Glomerular endothelial cell (primary cell): ENCODE results near the gene CHRND. TPM values are rescaled to one million over a fixed set of nuclear protein-coding genes. Genes with fewer than 3 reads are reported as not detected.

Experiments used
- DNase-seq: peaks from one replicate; pipeline ENCODE4 v3.0.0-alpha.2; 2011; ENCODE audit warnings: low read depth, low spot score; ENCODE audit errors: extremely low read depth
- total RNA-seq: library from RNA; depleted of rRNA; stranded (reverse); fragments of >200 nt; gene quantifications from 2 replicates; pipeline ENCODE4 v1.2.3, GENCODE V29; 2015

Gene CHRND
- not detected in 2 replicates for total RNA-seq

DNA sequence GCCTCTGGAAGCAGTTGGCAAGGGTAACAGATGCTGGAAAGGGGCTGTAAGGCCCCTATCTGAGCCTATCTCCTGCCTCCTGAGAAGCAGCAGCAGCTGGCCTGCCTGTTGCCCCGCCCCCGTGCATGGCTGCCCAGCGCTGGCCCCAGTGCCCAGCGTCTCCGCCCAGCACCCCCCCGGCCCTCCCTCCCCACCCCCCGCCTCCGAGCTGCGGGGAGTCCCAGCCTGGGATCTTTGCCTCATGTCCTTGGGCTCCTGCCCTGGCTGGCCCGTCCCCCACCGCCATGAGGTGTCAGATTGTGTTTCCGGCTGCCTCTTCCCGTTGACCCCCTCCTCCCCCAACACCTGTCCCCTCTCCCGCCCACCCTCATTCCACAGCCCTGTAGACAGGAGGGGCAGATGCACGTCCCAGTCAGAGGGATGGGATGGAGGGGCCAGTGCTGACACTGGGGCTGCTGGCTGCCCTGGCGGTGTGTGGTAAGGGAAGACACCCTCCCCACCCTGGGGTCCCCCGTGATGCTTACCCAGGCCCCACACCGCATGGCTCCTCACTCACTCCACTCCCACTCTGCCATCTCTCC lies at the start of gene CHRND:
TSS of gene CHRND (plus strand) at position 370 of the 581 bp plus-strand sequence. CDS start at position 426, 56 bp downstream.
- DNase-seq, result no peak

- no peak for DNase-seq
These were observed 49.2 kb upstream of the CHRND start for GRCh38 chr2:232476791-232477190.

DNA sequence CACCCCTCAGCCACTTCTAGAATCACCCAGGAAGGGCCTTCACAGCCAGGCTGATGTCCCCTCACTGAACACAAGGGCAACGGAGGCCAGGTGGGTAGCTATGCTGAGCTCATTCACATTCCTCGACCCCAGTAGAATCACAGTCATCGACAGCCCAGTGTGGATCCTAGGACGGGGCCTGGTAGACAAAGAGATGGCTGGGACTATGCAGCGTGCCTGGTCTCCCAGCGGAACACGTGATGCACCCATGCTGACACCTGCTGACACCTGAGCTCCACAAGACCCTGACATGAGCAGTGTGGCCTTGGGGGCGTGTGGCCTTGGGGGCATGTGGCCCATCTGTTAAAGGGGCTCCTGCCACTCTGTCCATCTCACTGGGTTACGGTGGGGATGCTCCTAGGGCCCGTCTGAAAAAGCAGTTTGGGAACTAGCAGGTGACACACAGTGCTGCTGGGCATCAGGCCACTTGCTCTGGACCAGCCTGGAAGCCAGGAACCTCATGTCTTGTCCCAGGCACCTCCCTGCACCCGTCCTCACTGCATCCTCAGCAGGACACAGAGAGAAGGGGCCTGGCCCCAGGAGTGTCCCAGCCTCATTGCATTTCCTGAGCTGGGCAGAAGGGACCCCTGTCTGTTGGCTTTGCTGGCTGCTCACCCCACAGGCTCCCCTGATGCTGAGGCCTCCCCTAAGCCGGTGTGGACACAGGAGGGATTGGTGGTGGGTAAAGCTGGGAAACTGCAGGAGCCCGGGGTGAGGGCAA lies 48.0 kb upstream of the CHRND start:
- no peak for DNase-seq

GRCh38 chr2:232478571-232479340 lies 47.2 kb upstream of the CHRND start:
- DNase-seq, result no peak

DNA sequence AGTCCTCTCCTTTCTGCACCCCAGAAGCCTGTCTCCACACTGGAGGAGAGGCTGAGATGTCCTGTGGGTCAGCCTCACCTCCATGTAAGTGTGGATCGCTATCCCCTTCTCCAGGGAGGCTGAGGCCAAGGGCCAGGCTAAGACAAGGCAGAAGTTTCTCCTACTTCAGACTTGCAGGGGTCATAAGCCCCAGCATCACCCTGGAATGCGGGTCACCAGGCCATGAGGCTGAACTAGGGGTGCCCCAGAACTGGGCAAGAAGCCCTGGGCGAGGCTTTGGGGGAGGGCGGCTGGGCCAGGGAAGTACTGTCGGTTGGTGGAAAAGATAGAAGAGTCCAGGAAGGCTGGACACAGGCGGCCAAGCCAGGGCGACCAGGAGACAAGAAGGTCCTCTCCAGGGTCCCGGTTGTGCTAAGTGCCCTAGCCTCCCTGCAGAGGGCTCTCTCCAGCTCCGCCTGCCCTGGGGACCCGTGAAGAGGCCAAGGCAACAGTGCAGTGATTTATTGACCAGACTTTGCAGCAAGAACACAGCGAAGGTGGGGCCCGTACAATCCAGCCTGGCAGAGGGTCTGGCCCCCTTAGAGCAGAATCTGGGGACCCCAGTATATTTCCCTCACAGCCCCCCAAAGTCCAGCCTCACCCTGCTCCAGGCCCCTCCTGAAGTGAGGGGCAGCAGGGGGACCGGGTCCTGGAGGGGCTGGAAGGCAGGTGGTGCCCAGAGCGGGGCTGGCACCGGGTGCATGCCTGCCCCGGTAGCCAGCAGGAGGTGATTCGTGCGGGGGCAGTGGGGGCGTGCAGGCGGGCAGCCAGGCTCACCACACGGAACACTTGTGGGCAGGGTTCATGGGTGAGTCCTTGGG lies 46.4 kb upstream of the CHRND start:
- DNase-seq, result no peak

DNA sequence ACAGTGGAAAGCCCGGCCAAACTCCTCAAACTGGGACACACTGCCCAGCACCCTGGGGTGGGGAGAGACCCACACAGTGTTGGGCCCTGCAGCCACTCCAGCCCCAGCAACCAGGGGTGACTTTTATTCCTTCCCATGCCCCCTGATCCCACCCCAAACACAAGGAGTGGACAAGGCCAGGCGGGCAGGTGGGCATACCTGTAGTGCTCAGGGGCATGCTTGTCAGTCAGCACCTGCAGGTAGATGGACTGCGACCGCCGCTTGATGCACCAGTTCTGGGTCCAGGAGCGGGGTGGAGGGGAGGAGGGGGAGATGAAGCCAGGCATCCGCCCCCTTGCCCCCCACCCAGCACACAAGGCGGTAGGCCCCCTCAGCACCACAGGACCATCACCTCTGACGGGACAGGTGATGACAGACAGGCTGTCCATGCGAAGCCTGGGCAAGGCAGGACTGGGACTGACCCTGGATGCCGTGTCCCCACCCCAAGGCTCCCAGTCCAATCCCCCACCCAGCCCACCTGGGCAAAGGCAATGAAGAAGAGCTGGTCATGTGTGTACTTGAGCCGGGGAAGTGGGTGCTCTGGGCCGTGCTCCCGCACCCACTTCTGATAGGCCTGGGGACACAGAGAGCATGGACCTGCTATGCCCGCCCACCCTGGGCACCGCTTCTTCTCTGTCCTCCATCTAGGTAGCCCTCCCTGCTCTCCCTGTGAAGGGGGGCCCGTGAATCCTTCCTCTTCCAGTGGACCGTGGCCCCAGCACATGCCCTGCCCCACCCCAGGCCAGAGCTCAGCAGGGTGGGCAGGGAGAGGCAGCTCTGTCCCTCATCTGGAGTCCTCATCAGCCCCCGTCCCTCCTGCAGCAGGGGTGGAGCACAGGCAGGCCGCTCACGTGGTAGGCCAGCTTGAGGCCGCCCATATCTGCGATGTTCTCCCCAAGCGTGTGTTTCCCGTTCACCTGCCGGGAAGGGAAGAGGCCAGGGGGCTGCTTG lies 45.5 kb upstream of the CHRND start:
- no peak for DNase-seq

GRCh38 chr2:232481322-232482140 lies 44.4 kb upstream of the CHRND start:
- DNase-seq, result no peak

GRCh38 chr2:232482301-232483238 lies 43.4 kb upstream of the CHRND start:
- DNase-seq, result no peak

GRCh38 chr2:232483311-232483922 lies 42.5 kb upstream of the CHRND start:
- no peak for DNase-seq

DNA sequence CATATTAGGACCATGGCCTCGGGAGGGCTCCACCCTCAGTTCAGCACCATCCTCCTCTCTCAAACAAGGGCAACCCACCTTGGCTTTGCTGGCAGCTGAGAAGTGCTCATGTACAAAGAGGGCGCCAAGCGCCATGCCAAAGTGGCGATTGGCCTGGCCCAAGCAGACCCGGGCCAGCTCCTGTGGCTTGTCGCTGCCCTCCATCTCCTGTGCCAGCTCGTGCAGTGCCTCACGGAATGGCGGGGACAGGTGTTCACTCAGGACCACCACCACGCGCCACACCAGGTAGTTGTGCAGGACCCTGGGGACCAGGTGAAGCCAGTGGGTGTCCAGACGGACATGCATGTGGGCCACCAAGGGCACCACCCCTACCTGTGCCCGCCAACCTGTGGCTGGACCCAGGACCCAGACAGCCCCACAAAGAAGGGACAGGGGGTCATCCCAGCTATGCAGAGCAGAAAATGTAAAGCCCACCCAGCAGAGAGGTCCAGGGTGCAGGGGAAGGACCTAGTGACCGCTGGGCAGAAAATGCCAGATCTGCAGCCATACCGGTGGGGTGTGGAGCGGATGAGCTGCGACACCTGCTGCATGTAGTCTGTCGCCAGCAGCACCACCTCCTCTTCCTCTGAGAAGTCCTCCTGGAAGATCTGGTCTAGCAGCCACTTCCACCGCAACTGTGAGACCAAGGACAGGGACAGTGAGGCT lies 41.9 kb upstream of the CHRND start:
- DNase-seq, result no peak

DNA sequence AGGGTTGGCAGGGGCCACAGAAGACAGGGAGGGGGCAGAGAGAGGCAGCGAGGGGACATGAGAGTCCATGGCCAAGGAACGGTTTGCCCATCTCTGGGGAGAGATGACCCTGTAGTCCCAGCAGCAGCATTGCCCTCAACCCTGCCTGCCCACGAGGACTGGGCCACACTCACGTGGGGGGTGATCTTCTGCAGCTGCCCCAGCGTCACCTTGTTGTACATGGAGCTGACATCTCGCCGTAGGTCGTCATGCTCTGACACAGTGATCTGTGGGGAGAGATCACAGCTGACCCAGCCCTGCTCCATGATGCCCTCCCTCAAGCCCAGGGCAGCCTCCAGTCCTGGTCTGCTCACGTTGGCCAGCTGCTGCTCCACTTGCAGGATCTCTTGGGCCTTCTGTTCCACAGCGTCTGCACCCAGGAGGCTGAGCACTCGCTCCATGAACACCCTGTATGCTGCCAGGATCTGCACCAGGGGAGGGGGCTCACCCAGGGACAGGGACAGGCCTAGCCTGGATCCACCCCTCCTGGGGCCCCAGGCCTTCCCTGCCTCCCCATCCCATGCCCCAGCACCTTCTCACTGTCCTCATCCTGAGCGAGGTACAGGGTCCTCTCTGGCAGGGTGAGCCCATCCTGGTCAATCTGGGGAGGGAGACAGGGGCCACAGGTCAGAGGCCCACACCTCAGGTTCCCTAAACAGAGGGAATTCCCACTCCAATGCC lies 41.2 kb upstream of the CHRND start:
- DNase-seq, result no peak

DNA sequence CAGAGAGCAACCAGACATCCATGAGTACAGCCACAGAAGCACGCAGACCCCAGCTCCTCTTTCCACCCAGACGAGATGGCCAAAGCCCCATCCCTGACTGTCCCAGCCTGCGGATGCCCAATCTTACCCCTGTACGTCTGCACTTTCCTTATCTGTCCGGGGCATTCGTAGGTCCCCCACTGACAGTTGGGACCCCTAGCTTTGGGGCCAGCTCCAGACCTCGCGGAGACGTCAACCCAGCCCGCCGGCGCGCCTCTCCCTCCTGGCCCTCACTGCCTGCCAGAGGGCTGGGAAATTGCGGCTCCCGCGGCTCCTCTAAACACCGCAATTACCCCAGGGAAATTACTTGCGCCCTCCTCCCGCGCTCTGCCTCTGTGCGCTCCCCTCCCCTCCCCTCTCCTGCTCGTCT lies 40.6 kb upstream of the CHRND start:
- DNase-seq, result no peak

GRCh38 chr2:232485757-232486557 lies 40.0 kb upstream of the CHRND start:
- DNase-seq, result no peak

DNA sequence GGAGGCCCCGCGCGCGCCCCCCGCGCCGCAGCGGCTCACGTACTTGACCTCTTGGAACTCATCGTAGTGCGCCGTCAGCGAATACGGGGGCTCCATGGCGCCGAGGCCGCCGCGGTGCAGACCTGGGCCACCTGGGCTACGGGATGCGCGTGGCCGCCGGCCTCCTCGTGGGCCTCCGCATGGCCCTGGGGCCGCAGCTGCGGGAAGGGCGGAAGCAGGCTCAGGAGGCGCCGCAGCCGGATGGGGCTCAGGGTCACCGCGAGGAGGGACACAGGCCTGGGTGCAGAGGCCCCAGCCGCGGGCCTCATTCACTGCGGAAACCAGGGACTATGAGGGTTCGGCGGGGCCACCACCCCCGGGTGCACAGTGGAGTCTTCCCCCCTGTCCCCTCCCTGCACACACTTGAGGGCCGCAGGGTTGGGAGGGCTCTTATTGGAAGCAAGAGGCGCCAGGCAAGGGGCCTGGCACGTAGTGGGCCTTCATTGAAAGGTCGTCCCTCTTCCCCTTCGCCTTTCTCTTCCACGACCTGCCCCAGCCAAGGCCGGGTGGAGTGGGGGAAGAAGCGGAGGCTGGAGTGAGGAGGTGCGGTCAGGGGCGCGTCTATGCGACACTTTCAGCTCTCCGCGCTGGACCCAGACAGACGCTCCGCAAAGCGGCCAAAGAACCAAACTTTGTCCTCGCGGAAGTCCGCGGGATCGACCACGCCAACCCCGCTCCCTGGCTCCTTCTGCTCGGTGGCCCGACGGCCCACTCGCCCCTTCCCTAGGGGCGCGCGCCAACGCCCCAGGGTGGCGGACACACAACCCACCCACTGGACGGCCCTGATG lies 39.2 kb upstream of the CHRND start:
- no peak for DNase-seq
